NB4 (cell line): ENCODE results near the gene TMEM107.

ENCODE experiments used
- DNase-seq: peaks from one replicate; pipeline ENCODE4 v3.0.0; 2010; ENCODE audit warnings: low read depth
- H3K4me3 ChIP-seq: one replicate; pipeline ENCODE4 v1.5.1; 2011; ENCODE audit warnings: mild to moderate bottlenecking, low read depth, low read length, moderate library complexity
- MYC ChIP-seq: IDR thresholded peaks from 2 replicates; pipeline ENCODE4 v1.6.1; 2011; ENCODE audit warnings: low read depth, low read length
- POLR2A ChIP-seq: IDR thresholded peaks from 2 replicates; pipeline ENCODE4 v1.6.1; 2011; ENCODE audit warnings: mild to moderate bottlenecking; ENCODE audit not compliant: insufficient read length; ENCODE audit errors: extremely low read depth
- TF ChIP-seq, protein P1 (sequence below): IDR thresholded peaks from one replicate; pipeline ENCODE4 v1.5.1; 2012; ENCODE audit warnings: low read depth, low read length
- TF ChIP-seq, protein P2 (sequence below): IDR thresholded peaks from 2 replicates; pipeline ENCODE4 v1.6.1; 2011; ENCODE audit warnings: low read depth, low read length

Gene TMEM107

DNA sequence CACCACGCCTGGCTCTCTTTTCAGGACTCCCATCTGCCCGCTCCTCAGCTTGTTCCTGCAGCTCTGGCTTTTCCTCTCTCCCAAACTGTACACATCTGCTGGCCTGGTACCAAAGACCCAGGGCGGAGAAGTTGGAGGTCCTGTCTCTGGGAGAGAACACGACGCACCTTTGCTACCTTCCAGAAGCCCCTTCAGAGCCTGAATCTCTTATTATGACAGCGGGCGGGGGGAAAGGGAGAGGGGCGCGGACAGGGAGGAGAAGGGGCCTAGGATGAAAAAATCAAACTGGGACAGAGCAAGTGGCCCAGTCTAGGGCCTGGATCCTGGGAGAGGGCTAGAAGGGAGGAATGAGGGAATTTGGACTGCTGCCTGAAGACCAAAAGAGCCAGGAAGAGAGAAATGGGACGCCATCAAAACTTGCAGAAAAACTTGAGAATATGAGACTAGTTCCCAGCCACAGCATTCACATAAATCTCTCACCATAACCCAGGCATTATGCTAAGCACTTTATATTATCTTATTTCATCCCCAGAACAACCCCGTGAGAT, 21.5 kb downstream of the TMEM107 start:
- DNase-seq, result no peak
- TF ChIP-seq, protein P1, sequence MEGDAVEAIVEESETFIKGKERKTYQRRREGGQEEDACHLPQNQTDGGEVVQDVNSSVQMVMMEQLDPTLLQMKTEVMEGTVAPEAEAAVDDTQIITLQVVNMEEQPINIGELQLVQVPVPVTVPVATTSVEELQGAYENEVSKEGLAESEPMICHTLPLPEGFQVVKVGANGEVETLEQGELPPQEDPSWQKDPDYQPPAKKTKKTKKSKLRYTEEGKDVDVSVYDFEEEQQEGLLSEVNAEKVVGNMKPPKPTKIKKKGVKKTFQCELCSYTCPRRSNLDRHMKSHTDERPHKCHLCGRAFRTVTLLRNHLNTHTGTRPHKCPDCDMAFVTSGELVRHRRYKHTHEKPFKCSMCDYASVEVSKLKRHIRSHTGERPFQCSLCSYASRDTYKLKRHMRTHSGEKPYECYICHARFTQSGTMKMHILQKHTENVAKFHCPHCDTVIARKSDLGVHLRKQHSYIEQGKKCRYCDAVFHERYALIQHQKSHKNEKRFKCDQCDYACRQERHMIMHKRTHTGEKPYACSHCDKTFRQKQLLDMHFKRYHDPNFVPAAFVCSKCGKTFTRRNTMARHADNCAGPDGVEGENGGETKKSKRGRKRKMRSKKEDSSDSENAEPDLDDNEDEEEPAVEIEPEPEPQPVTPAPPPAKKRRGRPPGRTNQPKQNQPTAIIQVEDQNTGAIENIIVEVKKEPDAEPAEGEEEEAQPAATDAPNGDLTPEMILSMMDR, result no peak
- TF ChIP-seq POLR2A, result no peak
- TF ChIP-seq, protein P2, sequence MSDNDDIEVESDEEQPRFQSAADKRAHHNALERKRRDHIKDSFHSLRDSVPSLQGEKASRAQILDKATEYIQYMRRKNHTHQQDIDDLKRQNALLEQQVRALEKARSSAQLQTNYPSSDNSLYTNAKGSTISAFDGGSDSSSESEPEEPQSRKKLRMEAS, result no peak
- TF ChIP-seq MYC, result no peak
- no peak overlapping the region for H3K4me3 ChIP-seq

DNA sequence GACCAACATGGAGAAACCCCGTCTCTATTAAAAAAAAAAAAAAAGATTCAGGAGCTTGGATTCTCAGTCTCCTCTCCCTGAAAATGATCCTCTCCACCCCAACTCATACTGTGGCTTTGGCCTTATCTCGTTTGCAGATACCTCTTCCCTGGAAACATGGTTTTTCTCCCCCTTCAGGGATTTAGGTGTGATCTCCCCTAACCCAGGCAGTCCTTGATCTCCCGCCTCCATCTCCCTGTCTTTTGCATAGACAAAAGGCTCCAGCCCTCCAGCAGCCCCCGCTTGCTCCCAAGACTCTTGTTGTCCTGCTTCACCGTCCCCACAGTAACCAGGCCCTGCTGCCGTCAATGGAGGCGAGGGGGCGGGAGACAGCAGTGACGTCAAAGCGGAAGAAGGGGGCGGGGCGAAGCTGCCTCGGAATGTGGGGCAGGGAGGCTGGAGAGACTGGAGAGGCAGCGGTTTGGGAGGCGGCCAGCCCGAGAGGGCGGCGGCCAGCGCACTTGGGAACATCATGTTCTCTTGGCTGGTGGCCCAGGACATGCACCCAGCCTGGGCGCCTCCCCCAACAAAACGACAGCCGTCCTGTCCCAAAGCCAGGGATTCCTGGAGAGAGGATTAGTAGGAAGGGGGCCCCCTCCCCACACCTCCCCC, 22.1 kb downstream of the TMEM107 start:
- TF ChIP-seq, protein P1, result no peak
- peak; percentile 78 for DNase-seq
- no peak overlapping the region for H3K4me3 ChIP-seq

DNA sequence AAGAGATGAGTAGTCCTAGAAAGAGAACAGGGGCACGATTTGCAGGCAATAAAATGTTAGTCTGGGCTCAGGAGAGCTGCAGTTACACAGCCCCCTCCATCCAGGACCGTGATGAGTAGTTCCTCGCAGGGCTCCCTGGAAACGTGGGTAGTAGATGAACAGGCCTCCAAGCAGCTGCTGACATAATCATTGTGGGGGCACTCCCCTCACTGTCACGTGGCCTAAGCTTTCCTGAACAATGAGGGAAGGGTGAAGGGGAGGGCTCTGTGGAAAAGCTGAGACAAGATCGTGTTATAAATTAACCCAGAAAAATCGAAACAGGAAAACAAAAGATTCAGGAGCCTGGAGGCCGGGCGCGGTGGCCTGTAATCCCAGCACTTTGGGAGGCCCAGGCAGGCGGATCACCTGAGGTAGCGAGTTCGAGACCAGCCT, 22.6 kb downstream of the TMEM107 start:
- H3K4me3 ChIP-seq, result no peak overlapping the region
- TF ChIP-seq MYC (no peak), POLR2A (no peak)
- TF ChIP-seq, protein P2, result peak; percentile 20; the same call in 1 of the 2 replicates
- TF ChIP-seq, protein P1, result no peak
- DNase-seq, result peak; percentile 47

DNA sequence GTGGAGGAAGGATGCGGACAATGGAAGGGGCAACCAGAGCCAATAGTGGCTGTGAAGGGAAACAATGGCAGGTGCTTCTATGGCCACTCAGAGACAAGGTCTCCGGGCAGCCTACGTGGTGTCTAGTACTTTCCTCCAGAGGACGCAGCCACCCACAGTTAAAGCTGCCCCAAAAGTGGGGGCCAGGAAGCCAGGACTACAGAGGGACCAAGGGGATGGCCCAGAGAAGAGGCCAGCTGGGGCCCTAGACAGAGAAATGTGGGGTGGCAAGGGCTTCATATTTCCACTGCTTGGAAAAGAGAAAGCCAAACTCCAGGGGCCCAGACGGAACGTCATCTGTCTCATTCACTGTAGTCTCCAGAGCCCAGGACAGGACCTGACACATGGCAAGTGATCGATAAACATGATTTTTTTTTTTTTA, 23.1 kb downstream of the TMEM107 start:
- peak overlapping the region; percentile 27 for H3K4me3 ChIP-seq
- no peak for DNase-seq
- TF ChIP-seq, protein P2, result no peak
- TF ChIP-seq, protein P1, result no peak
- TF ChIP-seq POLR2A (no peak), MYC (no peak)

DNA sequence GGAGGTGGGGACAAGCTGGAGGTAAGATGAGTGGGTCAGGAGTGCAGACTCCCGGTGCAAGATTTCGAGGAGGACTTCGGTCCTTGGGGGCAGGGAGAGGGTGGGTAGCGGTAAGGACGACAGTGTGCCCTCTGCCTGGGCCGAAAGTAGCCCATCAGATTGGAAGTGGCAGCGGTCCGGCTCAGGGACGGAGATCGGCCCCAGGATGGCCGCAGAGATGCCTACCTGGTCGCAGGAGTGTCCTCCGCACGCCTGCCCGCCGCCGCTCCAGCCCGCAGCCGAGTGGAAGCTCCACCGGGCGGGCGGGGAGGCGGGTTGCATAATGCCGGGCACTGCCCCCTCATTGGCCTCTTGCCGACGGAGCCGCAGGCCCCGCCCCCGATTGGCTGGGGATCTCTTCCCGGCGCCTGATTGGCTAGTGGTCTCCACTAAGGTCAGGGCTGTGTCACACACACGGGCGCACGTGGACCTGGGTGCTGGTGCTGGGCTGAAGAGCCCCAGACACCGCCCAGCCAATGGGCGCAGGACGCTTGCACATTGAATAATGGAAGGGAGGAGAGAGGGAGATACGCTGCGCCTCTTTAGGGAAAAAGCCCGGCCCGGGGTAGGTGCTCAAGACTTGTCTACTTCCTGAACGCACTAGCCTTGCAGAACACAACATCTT, 23.9 kb downstream of the TMEM107 start, which contains the start of gene PER1:
Gene PER1, minus strand, starts transcription at position 293 of the 664 bp plus-strand sequence. CDS start 1,698 bp downstream, outside the sequence.
- peak; percentile 93 for DNase-seq
- peak within 1 kb of the TSS; percentile 74 for H3K4me3 ChIP-seq

More for the DNA sequence above, 23.9 kb downstream of the TMEM107 start, which contains the start of gene PER1:
- TF ChIP-seq POLR2A, result peak; percentile 50
- TF ChIP-seq, protein P2, result peak; percentile 96
- peak; percentile 81 for TF ChIP-seq MYC
- TF ChIP-seq, protein P1, result no peak
